MM.1S (cell line): ENCODE measurements around the gene FNDC10.

ENCODE experiments used
- DNase-seq: peaks from one replicate; pipeline ENCODE4 v3.0.0-alpha.2; 2015
- H2AFZ ChIP-seq: fragments of 300-600 bp; sonication (generic); 2 replicates; pipeline ENCODE4 v1.6.0; 2016; ENCODE audit warnings: antibody characterized with exemption, low read length
- H3F3A ChIP-seq: fragments of 300-600 bp; sonication (generic); 2 replicates; pipeline ENCODE4 v1.6.1; 2016; ENCODE audit warnings: mild to moderate bottlenecking, antibody characterized with exemption, low read length, moderate library complexity, mixed read lengths; ENCODE audit not compliant: insufficient read depth
- H3K27ac ChIP-seq: fragments of 300-600 bp; sonication (generic); 2 replicates; pipeline ENCODE4 v1.5.1; 2016; ENCODE audit warnings: mild to moderate bottlenecking, low read length
- H3K27me3 ChIP-seq: fragments of 300-600 bp; sonication (generic); replicated peaks from 2 replicates; pipeline ENCODE4 v1.6.0; 2016; ENCODE audit warnings: low read length; ENCODE audit not compliant: insufficient read depth
- H3K36me3 ChIP-seq: fragments of 300-600 bp; sonication (generic); replicated peaks from 2 replicates; pipeline ENCODE4 v1.6.1; 2016; ENCODE audit warnings: mild to moderate bottlenecking, low read length, mixed read lengths; ENCODE audit not compliant: insufficient read depth
- H3K4me1 ChIP-seq: fragments of 300-600 bp; sonication (generic); 2 replicates; pipeline ENCODE4 v1.6.1; 2016; ENCODE audit warnings: low read length, mixed read lengths
- H3K4me2 ChIP-seq: fragments of 300-600 bp; sonication (generic); 2 replicates; pipeline ENCODE4 v1.6.0; 2016; ENCODE audit warnings: low read depth, low read length
- H3K4me3 ChIP-seq: fragments of 300-600 bp; sonication (generic); 2 replicates; pipeline ENCODE4 v1.5.1; 2016; ENCODE audit warnings: low read length, mixed read lengths
- H3K79me2 ChIP-seq: fragments of 300-600 bp; sonication (generic); 2 replicates; pipeline ENCODE4 v1.6.1; 2016; ENCODE audit warnings: mixed run types, low read length, mixed read lengths
- H3K9ac ChIP-seq: fragments of 300-600 bp; sonication (generic); 2 replicates; pipeline ENCODE4 v1.6.1; 2016; ENCODE audit warnings: low read length, mixed read lengths
- H3K9me2 ChIP-seq: fragments of 300-600 bp; sonication (generic); replicated peaks from 2 replicates; pipeline ENCODE4 v1.6.1; 2016; ENCODE audit warnings: mild to moderate bottlenecking, low read length, mixed read lengths; ENCODE audit not compliant: insufficient read depth
- H3K9me3 ChIP-seq: fragments of 300-600 bp; sonication (generic); replicated peaks from 2 replicates; pipeline ENCODE4 v1.6.1; 2016; ENCODE audit warnings: mild to moderate bottlenecking, low read length, mixed read lengths; ENCODE audit not compliant: insufficient read depth
- H4K20me1 ChIP-seq: fragments of 300-600 bp; sonication (generic); 2 replicates; pipeline ENCODE4 v1.6.1; 2016; ENCODE audit warnings: mild to moderate bottlenecking, low read length, moderate library complexity, mixed read lengths; ENCODE audit not compliant: insufficient read depth
- CTCF ChIP-seq: fragments of 300-600 bp; sonication (generic); IDR thresholded peaks from 2 replicates; pipeline ENCODE4 v1.5.1; 2016; ENCODE audit warnings: antibody characterized with exemption, low read length, mixed read lengths
- EZH2 ChIP-seq: fragments of 300-600 bp; sonication (generic); optimal IDR thresholded peaks from 2 replicates; pipeline ENCODE3; 2017; ENCODE audit warnings: low read depth, mild to moderate bottlenecking, antibody characterized with exemption, low read length, mixed read lengths
- EZH2phosphoT487 ChIP-seq: fragments of 300-600 bp; sonication (generic); IDR thresholded peaks from 2 replicates; pipeline ENCODE4 v1.6.1; 2018; ENCODE audit warnings: antibody characterized with exemption, low read length

Gene FNDC10

GRCh38 chr1:1552263-1552639 is 47.7 kb downstream of the FNDC10 start:
- Histone ChIP-seq H3K9ac (no peak overlapping the region), H3K79me2 (peaks cover 14% of the 10 kb centered on the region; the same call in 1 of the 2 replicates), H3K4me3 (no peak overlapping the region), H4K20me1 (no peaks in the 10 kb centered on the region), H3K4me2 (no peak overlapping the region), H3K9me3 (no peaks in the 10 kb centered on the region), H3K4me1 (no peaks in the 10 kb centered on the region), H3K9me2 (no peaks in the 10 kb centered on the region), H3K27ac (no peak overlapping the region), H3K36me3 (no peaks in the 10 kb centered on the region), H2AFZ (no peak overlapping the region), H3F3A (no peaks in the 10 kb centered on the region), H3K27me3 (no peaks in the 10 kb centered on the region)
- DNase-seq, result no peak
- TF ChIP-seq EZH2 (no peak), EZH2phosphoT487 (no peak), CTCF (no peak)

GRCh38 chr1:1551524-1552262 is 48.2 kb downstream of the FNDC10 start:
- H3K79me2 ChIP-seq, result peaks cover 12% of the 10 kb centered on the region; the same call in 1 of the 2 replicates
- no peaks in the 10 kb centered on the region for H3F3A ChIP-seq
- no peak overlapping the region for H3K4me3 ChIP-seq
- no peak for TF ChIP-seq EZH2phosphoT487
- TF ChIP-seq EZH2, result no peak
- TF ChIP-seq CTCF, result no peak
- H3K9ac ChIP-seq, result no peak overlapping the region
- H3K4me2 ChIP-seq, result no peak overlapping the region
- no peak for DNase-seq
- no peak overlapping the region for H2AFZ ChIP-seq
- H3K9me3 ChIP-seq, result no peaks in the 10 kb centered on the region
- H3K27ac ChIP-seq, result no peak overlapping the region
- H3K36me3 ChIP-seq, result no peaks in the 10 kb centered on the region
- H4K20me1 ChIP-seq, result no peaks in the 10 kb centered on the region
- H3K4me1 ChIP-seq, result no peaks in the 10 kb centered on the region
- no peaks in the 10 kb centered on the region for H3K9me2 ChIP-seq
- H3K27me3 ChIP-seq, result no peaks in the 10 kb centered on the region

GRCh38 chr1:1550591-1551432 is 49.1 kb downstream of the FNDC10 start:
- H3K9ac ChIP-seq, result no peak overlapping the region
- TF ChIP-seq CTCF (peak; percentile 23; the same call in 1 of the 2 replicates), EZH2phosphoT487 (no peak)

More at GRCh38 chr1:1550591-1551432, 49.1 kb downstream of the FNDC10 start:
- H3K4me2 ChIP-seq, result no peak overlapping the region
- H3K4me1 ChIP-seq, result no peaks in the 10 kb centered on the region
- no peaks in the 10 kb centered on the region for H3K27me3 ChIP-seq
- no peaks in the 10 kb centered on the region for H3K9me3 ChIP-seq
- no peak overlapping the region for H3K4me3 ChIP-seq
- no peak for DNase-seq
- H3K79me2 ChIP-seq, result 0 out of 2 replicates have a peak, but pooled peaks cover 8% of the 10 kb centered on the region
- no peak overlapping the region for H2AFZ ChIP-seq
- H3F3A ChIP-seq, result no peaks in the 10 kb centered on the region
- no peaks in the 10 kb centered on the region for H3K9me2 ChIP-seq
- no peak overlapping the region for H3K27ac ChIP-seq
- no peaks in the 10 kb centered on the region for H3K36me3 ChIP-seq
- H4K20me1 ChIP-seq, result no peaks in the 10 kb centered on the region
